ENCODE data around the gene MAGI2. TPM values are rescaled to one million over a fixed set of nuclear protein-coding genes. Genes with fewer than 3 reads are reported as not detected.
"Not testable (repeated sequence)": the region's sequence is repeated elsewhere in the genome, so short reads cannot be mapped to it uniquely, and the experiment has no call there.

MAGI2 gene
- total and polyA plus RNA-seq, 2 of the 13 experiments (the other 11 are each of a cell fraction or from before 2014, with no cell fraction given): 1.5 to 3.8 TPM

GRCh38 chr7:78296046-78296597 lies 1157.3 kb downstream of the MAGI2 start:
- TF ChIP-seq ZNF225 (CRISPR knock-in tag; IDR thresholded peaks at IDR 0.05) (no peak), MAFK (conservative IDR thresholded peaks at IDR 0.05 in 1 of 2, IDR thresholded peaks at IDR 0.05 in 1 of 2; ENCODE audit: low read length in 2 of 2) (peak in 1 of 2 experiments; percentile 24; a peak in 1 of 4 replicates)
- Histone ChIP-seq H3K4me2 (ENCODE audit: low read depth, low read length) (no peak overlapping the region), H3K4me1 (ENCODE audit: insufficient read depth, low read length) (no peaks in the 10 kb centered on the region), H3K4me3 (replicated peaks in 1 of 3; ENCODE audit: insufficient read depth in 1 of 3, low read depth in 2 of 3, low read length in 3 of 3) (no peak overlapping the region), H3K9ac (ENCODE audit: insufficient read depth, low read depth, low read length) (no peak overlapping the region), H3K27ac (ENCODE audit: extremely low read length, insufficient read depth, low read length) (no peak overlapping the region), H3K36me3 (replicated peaks in 1 of 2; ENCODE audit: control insufficient read depth in 1 of 2, insufficient read depth in 2 of 2, low read length in 2 of 2) (no peaks in the 10 kb centered on the region), H3K79me2 (ENCODE audit: insufficient read depth, low read length) (no peaks in the 10 kb centered on the region), H3K9me3 (ENCODE audit: low read length) (no peaks in the 10 kb centered on the region), H2AFZ (ENCODE audit: low read length) (no peak overlapping the region), H4K20me1 (ENCODE audit: insufficient read depth, low read length) (no peaks in the 10 kb centered on the region), H3K27me3 (ENCODE audit: control insufficient read depth in 1 of 2, insufficient read depth in 2 of 2, low read length in 2 of 2) (no peaks in the 10 kb centered on the region)
- intact Hi-C loops (cut with micrococcal nuclease; ENCODE audit: unreplicated experiment) (no loop called here), in situ Hi-C loops (cut with HindIII; ENCODE audit: extremely low pct_ligation_motif_present, low pct_unique_long_range_greater_than_20kb) (no loop called here)
- BruUV-seq (replicated peaks): no TSS peak
- ChIA-PET CTCF (ENCODE audit: low intra/inter-chr PET ratio, low total read pairs) (no interaction called here), POLR2A (no interaction called here)
- WGBS (ENCODE audit: low lambda C conversion rate): 33% methylated on average over 2 of the region's 2 CpGs
- no peak for DNase-seq (ENCODE audit: low spot score)
- no peak for ATAC-seq
- no peak for FAIRE-seq

GRCh38 chr7:78289471-78289870 lies 1164.0 kb downstream of the MAGI2 start:
- H3K79me2 ChIP-seq (ENCODE audit: insufficient read depth, low read length); intact Hi-C loops (cut with micrococcal nuclease; ENCODE audit: unreplicated experiment); POLR2A ChIA-PET; FAIRE-seq; H3K4me2 ChIP-seq (ENCODE audit: low read depth, low read length); H3K27me3 ChIP-seq (ENCODE audit: control insufficient read depth in 1 of 2, insufficient read depth in 2 of 2, low read length in 2 of 2); H3K4me3 ChIP-seq (replicated peaks in 1 of 3; ENCODE audit: insufficient read depth in 1 of 3, low read depth in 2 of 3, low read length in 3 of 3); H3K36me3 ChIP-seq (replicated peaks in 1 of 2; ENCODE audit: control insufficient read depth in 1 of 2, insufficient read depth in 2 of 2, low read length in 2 of 2); H3K27ac ChIP-seq (ENCODE audit: extremely low read length, insufficient read depth, low read length); H2AFZ ChIP-seq (ENCODE audit: low read length); in situ Hi-C loops (cut with HindIII; ENCODE audit: extremely low pct_ligation_motif_present, low pct_unique_long_range_greater_than_20kb); H3K9ac ChIP-seq (ENCODE audit: insufficient read depth, low read depth, low read length); BruUV-seq (replicated peaks); CTCF ChIA-PET (ENCODE audit: low intra/inter-chr PET ratio, low total read pairs); H3K9me3 ChIP-seq (ENCODE audit: low read length); ATAC-seq; DNase-seq (ENCODE audit: low spot score); H3K4me1 ChIP-seq (ENCODE audit: insufficient read depth, low read length); H4K20me1 ChIP-seq (ENCODE audit: insufficient read depth, low read length): not testable (repeated sequence)
- 5% methylated on average over 3 of the region's 3 CpGs for WGBS (ENCODE audit: low lambda C conversion rate)
